Measurements from ENCODE around the gene PLAGL2.
A peak's percentile ranks its signal among the peaks of the same experiment; 100 is the strongest.
"Not testable (repeated sequence)": the region's sequence is repeated elsewhere in the genome, so short reads cannot be mapped to it uniquely, and the experiment has no call there.

The PLAGL2 gene, protein sequence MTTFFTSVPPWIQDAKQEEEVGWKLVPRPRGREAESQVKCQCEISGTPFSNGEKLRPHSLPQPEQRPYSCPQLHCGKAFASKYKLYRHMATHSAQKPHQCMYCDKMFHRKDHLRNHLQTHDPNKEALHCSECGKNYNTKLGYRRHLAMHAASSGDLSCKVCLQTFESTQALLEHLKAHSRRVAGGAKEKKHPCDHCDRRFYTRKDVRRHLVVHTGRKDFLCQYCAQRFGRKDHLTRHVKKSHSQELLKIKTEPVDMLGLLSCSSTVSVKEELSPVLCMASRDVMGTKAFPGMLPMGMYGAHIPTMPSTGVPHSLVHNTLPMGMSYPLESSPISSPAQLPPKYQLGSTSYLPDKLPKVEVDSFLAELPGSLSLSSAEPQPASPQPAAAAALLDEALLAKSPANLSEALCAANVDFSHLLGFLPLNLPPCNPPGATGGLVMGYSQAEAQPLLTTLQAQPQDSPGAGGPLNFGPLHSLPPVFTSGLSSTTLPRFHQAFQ

DNA sequence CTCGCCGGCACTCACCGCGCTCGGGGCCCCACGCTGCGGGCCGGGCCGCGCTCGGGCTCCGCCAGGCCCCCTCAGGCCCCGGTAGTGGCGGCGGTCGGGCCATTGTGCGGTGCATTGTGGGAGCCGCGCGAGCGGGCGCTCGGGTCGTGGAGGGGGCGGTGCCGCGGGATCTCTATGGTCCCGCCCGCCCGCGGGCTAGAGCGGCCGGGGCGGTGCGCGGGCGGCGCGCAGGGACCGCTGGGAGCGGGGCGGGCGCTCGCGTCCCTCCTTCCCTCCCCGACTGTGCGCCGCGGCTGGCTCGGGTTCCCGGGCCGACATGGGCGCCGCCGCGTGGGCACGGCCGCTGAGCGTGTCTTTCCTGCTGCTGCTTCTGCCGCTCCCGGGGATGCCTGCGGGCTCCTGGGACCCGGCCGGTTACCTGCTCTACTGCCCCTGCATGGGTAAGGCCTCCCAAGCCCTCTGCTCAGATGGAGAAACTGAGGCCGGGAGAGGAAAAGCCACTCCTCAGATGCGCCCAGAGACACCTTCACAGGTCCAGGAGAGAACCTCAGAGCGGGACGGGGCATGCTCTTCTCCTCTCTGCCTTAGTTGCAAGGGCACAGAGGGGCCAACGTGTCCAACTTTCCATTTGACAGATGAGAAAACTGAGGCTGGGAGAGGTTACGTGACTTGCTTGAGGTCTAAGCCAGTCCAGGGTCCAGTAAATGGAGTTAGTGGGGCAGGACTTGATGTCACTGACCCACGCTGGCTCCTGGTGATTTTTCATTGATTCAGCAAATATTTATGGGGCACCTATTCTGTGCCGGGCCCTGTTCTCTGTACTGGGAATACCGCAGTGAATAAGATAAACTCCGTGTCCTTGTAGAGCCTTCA, at the start of gene PLAGL2, which contains the start of gene POFUT1:
Gene PLAGL2 (minus strand): TSS at position 118 of the 873 bp plus-strand sequence. CDS start 5,565 bp downstream, outside the sequence.
Gene POFUT1 (plus strand): TSS at position 255 of the 873 bp plus-strand sequence. CDS start 62 bp downstream, at position 317.
- peak; percentile 97 for DNase-seq

DNA sequence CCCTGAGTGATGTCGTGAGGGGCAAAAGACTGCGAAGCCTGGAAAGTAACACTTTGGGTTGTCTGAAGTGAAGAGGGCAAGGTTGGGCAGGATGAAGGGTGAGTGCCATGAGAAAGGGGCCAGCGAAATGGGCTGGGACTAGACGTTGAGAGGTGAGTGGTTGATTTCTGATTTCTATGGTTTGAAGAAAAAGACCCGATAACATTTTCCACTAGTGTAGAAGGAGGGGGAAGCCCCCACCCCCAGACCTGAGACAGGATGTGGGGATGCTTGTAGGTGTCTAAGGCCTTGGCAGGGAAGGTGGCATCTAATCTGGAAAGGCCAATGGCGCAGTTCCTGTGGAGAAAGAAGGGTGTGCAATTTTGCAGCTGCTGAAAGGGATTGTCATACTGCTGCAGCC, 44.6 kb upstream of the PLAGL2 start:
- DNase-seq, result no peak

DNA sequence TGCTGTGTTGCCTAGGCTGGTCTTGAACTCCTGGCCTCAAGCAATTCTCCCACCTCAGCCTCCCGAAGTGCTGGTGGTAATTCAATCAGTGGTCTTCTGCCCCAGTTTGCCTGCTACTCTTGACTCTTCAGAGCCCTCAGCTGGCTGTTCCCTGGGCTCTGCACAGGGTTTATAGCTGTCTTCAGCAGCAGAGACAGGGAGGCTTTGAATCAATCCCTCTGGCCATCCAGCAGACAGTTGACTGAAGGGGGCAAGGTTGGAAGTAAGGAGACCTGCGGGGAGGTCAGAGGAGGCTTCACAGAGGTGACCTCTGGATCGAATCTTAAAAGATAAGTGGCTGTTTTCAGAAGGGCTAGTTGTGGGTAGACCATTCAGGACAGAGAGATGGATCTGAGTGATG, 43.9 kb upstream of the PLAGL2 start:
- no peak for DNase-seq

DNA sequence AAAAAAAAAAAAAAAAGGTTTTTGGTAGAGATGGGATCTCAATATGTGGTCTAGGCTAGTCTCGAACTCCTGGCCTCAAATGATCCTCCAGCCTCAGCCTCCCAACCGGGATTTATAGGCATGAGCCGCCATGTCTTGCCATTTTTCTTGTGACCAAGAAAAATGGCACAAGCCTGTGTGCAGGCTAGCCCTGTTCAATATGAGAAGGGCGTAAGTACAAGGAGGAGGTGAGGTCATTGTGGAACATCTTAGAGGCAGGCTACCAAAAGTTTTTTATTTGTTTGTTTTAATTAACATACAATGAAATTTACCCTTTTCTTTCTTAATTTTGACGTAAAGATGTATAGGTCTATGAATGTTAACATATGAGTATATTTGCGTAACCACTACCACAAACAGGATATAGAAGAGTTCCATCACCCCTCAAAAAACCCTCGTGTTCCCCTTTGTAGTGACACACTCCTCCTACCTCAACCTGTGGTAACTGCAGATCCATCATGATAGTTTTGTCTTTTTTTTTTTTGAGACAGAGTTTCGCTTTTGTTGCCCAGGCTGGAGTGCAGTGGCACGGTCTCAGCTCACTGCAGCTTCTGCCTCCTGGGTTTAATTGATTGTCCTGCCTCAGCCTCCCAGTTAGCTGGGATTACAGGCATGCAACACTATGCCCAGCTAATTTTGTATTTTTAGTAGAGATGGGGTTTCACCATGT, 41.6 kb upstream of the PLAGL2 start:
- peak; percentile 61 for DNase-seq

DNA sequence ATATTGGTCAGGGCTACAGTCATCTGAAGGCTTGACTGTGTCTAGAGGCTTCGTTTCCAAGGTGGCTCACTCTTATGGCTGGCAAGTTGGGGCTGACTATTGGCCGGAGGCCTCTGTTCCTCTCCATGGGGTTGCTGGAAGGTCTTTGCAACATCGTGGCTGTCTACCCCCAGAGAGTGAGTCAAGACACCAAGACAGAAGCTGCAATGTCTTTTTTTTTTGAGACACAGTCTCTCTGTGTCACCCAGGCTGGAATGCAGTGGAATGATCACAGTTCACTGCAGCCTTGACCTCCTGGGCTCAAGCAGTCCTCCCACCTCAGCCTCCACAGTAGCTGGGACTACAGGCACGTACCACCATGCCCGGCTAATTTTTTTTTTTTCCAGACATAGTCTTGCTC, 40.5 kb upstream of the PLAGL2 start:
- peak; percentile 43 for DNase-seq

DNA sequence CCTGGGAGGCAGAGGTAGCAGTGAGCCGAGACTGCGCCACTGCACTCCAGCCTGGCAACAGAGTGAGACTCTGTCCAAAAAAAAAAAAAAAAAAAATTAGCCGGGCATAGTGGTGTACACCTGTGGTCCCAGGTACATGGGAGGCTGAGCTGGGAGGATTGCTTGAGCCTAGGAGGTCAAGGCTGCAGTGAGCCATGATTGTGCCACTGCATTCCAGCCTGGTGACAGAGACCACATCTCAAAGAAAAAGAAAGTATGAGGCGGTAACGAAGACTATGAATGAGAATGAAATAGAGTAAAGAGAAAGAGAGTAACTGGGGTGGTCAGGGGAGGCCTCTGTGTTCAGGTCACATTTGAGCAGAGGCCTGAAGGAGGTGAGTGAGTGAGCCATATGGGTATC, 38.7 kb upstream of the PLAGL2 start:
- not testable (repeated sequence) for DNase-seq

DNA sequence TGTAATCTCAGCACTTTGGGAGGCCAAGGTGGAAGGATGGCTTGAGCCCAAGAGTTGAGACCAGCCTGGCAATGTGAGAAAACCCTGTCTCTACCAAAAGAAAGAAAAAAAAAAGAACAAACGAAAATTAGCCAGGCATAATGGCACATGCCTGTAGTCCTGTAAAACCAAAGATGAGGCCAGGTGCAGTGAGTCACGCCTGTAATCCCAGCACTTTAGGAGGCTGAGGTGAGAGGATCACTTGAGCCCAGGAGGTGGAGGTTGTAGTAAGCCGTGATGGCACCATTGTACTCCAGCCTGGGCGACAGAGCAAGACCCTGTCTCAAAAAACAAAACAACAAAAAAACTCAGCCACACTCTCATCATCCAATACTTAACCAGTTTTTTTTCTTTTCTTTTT, 37.4 kb upstream of the PLAGL2 start:
- DNase-seq, result no peak

DNA sequence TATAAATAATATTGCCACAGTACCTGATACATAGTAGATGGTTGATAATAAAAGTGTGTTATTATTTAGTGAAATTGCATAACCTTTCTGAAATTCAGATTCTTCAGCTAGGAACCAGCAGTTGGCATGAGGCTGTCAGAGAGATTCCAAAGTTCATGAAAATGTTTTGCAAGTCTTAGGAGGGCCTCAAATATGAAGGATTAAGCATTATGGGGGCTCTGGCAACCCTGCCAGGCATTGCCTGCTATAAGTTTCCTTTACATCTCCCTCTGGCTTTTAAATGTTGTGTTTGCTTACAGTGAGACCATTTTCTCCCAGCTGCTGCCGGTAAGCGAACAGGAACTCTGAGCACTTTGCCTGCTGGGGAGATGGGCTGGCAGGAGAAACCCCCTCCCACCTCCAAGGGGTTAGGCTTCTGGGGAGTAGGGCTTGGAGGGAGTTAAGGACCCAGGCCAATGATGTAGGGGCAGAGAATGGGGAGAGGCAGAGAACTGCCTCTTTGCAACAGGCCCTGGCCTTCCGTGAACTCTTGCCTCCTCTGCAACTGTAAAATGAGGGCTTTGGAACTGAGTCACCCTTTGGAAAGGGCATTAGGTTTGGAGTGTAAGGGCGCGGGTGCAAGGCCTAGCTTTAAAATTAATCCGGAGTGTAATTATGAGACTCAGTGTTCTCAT, 36.7 kb upstream of the PLAGL2 start:
- DNase-seq, result no peak

DNA sequence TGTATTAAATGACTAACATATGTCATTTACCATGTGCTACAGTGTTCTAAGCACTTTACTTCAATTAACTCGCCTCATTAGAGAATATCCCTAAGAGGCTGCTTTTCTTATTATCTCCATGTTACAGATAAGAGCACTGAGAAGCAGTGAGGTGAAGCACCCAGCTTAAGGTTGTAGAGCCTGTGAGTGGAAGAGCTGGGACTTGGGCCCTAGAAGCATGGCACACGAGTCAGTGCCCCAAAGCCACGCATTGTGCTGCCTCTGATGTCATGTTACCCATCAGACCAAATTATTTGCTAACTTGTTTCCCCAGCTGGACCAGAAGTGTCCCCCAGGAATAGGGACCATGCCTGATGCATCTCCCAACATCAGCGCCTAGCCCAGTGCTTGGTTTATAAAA, 34.3 kb upstream of the PLAGL2 start:
- DNase-seq, result no peak

DNA sequence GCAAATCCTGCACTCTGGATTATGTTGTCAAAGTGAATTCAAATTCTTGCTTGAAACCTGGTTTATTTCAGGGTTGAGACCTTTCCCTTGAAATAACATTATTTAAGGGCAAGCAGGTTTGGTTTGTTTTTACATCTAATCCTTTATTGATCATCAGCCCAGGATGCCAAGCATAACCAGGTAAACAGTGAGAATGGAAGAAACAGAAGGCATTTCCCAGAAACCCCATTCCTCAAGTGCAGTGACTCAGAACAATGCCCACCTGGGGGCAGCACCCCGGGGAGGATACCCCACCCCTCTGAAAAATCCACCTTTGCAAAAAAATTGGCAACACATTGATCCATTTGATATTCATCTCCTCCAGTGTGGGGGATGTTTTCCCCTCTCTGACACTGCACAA, 32.7 kb upstream of the PLAGL2 start:
- DNase-seq, result no peak

DNA sequence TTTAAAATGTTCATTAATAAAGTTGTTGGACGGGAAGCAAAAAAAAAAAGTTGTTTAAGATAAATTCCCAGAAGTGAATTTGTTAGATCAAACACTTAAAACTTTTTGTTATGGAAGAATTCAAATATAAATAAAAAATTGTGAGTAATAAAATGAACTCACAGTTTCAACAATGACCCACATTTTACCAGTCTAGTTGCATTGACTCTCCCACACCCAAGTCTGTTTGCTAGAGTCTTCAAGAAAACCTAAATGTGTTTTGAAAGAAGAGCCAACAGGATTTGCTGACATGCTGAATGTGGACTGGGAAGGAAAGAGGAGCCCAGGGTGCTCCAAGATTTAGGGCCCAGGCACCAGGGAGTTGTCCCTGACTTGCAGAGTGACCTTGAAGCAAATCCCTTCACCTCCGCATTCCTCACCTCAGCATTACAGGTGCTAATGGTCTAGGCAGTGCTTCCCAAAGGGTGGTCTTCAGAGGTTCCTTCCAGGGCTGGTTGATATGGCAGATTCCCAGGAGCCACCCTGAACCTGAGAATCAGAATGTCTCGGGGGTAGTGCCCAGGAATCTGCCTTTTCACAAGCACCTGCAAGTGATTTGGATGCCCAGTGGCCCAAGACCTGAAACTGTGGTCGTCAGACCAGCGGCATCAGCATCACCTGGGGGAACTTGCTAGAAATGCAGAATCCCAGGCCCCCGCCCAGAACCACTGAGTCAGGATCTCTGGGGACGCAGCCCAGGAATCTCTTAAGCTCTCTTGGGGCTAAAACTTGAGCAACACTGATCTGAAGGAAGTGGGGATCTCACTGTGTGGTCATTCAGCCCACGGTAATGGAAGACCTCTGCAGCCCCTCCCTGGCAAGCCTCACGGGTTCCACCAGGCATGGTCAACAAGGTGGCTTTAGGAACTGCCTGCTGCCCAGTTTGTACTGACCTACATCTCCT, 31.2 kb upstream of the PLAGL2 start:
- no peak for DNase-seq

DNA sequence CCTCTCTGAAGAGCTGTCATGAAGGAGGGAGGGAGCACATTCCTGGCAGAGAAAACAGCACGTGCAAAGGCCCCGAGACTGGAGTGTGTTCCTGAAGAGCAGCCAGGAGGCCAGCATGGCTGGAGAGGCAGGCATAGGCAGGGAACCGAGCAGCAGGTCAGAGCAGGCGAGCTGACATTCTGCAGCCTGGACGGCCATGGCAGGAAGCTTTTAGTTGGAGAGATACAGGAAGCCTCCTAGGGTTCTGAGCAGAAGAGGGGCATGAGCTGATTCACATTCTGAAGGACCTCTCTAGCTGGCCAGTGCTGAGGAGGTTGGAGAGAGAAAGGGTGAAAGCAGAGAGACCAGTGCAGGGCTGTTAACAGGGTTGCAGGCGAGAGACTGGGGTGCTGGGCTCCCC, 29.9 kb upstream of the PLAGL2 start:
- DNase-seq, result no peak

DNA sequence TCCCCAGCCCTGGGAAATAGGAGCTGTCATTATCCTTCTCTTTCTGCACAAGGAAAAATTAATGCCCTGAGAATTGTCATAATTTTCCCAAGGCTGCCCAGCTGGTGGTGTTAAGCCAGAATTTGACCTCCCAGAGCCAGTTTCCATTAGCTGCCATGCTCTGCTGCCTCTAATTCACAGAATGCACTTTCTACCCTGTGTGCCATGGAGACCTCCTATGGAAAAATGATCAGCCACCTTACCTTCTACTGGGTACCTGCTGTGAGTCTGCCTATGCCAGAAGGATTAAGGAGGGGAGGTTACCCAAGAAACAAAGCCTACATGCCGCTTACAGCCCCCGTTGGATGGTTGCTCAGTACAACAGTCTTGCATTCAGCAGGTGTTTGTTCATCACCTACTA, 29.3 kb upstream of the PLAGL2 start:
- DNase-seq, result no peak

DNA sequence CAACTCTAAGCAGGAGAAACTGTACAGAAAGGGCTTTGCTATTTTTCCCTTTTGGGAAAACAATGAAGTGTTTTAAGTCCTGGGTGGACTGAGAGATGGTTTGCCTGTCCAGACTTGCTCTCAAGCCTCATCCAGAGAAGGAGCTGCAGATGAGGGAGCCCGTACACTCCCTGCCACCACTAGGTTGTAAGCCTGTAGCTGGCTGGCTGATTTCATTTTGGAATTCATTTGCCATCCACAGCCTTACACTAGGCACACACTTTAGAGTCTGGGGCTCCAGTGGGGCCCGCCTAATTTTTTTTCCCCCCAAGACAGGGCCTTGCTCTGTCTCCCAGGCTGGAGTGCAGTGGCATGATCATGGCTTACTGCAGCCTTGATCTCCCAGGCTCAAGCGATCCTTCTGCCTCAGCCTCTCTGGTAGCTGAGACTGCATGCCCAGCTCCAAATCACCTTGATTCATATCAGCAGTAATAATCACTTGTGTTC, 28.5 kb upstream of the PLAGL2 start:
- DNase-seq, result no peak

DNA sequence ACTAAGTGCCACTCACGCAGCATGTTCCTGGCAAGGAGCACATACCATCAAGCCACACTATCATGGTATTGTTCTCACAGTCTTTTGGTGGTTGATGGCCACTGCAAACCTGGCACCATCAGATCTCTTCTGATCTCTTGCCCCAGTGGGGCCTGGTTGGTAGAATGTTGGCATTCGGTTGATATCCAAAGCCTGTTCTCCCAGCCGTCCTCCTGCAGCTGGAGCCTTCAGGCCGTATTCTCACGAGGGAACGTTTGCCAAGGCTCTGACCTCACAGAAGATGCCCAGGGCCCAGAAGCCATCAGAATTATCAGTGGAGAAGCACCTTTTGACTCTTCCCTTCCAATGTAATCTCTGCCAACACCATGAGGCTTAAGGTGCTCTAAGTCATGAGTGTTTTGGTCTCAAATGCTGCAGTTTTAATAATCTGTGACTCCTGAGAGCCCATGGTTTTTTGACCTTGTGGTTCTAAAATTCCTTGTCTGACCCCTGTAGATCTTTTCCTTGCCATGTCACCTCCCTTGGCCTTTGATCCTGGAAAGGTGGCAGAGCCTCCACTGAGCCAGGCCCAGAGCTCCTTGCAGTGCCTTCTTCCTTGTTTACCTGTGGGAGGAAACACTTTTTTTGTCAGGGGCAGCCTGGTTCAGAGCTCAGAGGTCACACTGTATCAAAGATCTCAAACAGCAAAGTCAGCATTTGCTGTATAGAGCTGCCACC, 27.9 kb upstream of the PLAGL2 start:
- no peak for DNase-seq

DNA sequence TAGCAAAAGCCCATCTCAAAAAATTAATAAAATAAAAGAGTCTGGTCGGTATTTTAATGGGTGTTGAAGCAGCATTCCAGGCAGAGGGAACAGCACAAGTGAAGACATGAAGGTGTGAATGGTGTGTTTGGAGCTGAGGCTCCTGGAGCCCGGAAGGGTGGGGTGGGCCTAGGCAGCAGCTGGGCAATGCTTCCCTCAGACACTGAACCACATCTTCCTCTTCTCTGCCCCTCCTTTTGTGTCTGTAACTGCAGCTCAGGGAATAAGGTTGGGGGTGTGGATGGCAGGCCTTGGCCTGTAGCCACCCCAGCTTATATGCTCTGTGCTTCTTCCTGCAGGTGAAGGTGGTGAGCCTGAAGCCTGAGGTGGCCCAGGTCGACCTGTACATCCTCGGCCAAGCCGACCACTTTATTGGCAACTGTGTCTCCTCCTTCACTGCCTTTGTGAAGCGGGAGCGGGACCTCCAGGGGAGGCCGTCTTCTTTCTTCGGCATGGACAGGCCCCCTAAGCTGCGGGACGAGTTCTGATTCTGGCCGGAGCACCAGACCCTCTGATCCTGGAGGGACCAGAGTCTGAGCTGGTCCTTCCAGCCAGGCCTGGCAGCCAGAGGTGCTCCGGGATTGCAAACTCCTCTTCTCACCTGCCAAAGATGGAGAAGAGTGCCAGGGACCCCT, 26.7 kb upstream of the PLAGL2 start:
- no peak for DNase-seq

DNA sequence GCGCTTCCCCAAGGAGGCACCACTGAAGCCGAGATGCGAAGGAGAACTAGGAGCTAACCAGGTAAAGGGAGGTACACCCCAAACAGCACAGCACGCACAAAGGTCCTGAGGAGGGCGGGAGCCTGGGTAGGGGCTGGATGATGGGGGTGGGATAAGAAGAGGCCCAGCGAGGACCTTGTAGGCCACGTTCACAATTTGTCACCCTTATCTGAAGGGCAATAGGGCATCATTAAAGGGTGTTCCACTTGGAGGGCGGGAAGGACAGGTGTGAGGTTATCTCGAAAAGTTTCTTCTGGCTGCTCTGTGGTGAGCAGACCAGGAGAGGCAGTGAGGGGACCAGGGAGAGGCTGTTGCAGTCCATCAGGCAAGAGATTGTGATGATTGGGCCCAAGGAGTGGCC, 25.7 kb upstream of the PLAGL2 start:
- no peak for DNase-seq

DNA sequence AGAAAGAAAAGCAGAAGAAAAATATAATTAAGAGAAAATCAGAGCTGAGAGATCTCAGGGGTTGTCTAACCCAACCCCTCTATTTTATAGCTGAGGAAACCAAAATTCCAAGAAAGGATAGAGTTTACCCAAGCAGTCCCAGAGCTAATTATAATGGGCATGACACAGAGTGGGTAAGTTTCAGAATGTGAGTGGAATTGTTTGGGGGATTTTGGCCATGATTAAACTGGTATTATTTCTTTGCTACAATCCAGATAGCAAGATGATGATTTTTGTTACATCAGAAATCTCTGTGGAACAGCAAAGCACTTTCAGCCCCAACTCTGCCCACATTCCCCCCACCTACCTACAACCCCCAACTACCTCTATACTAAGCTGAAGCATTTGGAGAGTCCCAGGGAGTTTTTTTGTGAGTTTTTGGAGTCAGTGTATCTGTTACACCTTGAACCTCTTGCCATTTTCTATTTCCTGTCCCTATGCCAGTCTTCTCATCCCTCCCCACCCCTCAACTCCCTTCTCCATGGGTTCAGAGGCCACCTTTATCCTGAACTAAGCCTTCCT, 24.9 kb upstream of the PLAGL2 start:
- DNase-seq, result no peak

DNA sequence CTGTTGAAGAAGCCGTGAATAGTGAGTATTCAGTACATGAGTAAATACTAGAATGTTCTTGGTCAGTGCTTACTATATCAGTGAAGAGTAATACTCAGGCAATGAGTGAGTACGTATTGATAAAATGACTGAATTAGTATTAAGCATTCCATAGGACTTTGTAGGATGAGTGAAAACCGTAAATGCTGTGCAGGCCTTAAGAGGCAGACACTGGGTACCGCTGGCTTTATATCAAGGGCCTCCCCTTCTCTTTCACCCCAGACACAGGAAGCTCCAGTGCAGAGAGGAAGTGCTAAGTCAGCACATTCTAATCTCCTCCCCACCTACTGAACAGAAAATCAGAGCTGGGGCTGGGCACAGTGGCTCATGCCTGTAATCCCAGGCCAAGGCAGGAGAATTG, 24.3 kb upstream of the PLAGL2 start:
- DNase-seq, result peak; percentile 9

DNA sequence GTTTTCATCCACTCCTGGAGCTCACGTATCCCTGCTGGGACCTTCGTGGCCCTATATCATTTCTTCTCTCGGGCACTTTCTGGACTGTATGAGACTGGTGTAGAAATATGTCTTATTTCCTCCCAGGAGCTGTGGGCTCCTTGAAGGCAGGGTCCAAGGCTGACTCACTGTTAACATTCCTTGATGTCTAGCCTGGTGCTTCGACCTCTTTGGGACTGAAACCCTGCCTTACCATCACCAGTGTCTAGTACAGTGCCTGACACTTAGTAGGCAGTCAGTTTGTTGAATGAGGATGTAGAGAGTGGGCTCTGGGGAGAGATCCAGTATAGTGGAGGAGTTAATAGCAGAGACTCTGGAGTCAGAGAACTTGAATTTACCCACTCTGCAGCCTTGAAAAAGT, 23.7 kb upstream of the PLAGL2 start:
- DNase-seq, result no peak
